ENCODE results near the gene B4GAT1. TPM values are rescaled to one million over a fixed set of nuclear protein-coding genes. Genes with fewer than 3 reads are reported as not detected.

The B4GAT1 gene
- polyA plus RNA-seq, 1 donor from 2014 or later, result 162 TPM

DNA sequence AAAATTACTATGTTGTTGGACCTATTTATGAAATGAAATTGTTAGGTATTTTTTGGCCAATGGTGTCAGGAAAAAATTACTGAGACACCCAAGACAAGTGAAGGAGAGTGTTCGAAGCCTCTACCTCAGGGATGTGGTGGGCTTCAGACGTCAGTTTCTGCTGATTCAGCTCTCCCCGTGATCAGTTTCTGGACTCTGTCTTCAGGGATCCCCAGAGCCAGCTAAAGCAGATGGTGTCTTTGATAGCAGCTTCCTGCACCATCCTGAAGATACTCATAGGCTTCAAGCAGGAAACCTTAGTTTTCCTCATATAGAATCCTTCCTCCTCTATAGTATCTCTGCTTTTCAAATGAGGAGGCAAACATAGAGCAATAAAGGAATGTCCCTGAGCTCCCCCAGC, 38.0 kb downstream of the B4GAT1 start:
- no peaks in the 10 kb centered on the region for H4K20me1 ChIP-seq (ENCODE audit: insufficient read depth)
- no peak overlapping the region for H3K4me3 ChIP-seq (ENCODE audit: low read length)
- no peaks in the 10 kb centered on the region for H3K36me3 ChIP-seq (ENCODE audit: insufficient read depth, low read length)
- no peak overlapping the region for H2AFZ ChIP-seq (ENCODE audit: low read depth, low read length)
- TF ChIP-seq, protein P1, sequence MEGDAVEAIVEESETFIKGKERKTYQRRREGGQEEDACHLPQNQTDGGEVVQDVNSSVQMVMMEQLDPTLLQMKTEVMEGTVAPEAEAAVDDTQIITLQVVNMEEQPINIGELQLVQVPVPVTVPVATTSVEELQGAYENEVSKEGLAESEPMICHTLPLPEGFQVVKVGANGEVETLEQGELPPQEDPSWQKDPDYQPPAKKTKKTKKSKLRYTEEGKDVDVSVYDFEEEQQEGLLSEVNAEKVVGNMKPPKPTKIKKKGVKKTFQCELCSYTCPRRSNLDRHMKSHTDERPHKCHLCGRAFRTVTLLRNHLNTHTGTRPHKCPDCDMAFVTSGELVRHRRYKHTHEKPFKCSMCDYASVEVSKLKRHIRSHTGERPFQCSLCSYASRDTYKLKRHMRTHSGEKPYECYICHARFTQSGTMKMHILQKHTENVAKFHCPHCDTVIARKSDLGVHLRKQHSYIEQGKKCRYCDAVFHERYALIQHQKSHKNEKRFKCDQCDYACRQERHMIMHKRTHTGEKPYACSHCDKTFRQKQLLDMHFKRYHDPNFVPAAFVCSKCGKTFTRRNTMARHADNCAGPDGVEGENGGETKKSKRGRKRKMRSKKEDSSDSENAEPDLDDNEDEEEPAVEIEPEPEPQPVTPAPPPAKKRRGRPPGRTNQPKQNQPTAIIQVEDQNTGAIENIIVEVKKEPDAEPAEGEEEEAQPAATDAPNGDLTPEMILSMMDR (IDR thresholded peaks at IDR 0.05; ENCODE audit: poor library complexity, severe bottlenecking), result no peak
- TF ChIP-seq, protein P2, sequence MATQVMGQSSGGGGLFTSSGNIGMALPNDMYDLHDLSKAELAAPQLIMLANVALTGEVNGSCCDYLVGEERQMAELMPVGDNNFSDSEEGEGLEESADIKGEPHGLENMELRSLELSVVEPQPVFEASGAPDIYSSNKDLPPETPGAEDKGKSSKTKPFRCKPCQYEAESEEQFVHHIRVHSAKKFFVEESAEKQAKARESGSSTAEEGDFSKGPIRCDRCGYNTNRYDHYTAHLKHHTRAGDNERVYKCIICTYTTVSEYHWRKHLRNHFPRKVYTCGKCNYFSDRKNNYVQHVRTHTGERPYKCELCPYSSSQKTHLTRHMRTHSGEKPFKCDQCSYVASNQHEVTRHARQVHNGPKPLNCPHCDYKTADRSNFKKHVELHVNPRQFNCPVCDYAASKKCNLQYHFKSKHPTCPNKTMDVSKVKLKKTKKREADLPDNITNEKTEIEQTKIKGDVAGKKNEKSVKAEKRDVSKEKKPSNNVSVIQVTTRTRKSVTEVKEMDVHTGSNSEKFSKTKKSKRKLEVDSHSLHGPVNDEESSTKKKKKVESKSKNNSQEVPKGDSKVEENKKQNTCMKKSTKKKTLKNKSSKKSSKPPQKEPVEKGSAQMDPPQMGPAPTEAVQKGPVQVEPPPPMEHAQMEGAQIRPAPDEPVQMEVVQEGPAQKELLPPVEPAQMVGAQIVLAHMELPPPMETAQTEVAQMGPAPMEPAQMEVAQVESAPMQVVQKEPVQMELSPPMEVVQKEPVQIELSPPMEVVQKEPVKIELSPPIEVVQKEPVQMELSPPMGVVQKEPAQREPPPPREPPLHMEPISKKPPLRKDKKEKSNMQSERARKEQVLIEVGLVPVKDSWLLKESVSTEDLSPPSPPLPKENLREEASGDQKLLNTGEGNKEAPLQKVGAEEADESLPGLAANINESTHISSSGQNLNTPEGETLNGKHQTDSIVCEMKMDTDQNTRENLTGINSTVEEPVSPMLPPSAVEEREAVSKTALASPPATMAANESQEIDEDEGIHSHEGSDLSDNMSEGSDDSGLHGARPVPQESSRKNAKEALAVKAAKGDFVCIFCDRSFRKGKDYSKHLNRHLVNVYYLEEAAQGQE (IDR thresholded peaks at IDR 0.05; ENCODE audit: borderline replicate concordance), result no peak
- TF ChIP-seq EZH2 (IDR thresholded peaks at IDR 0.05; ENCODE audit: borderline replicate concordance, insufficient read depth, low read length, poor library complexity, severe bottlenecking) (no peak), TAF1 (IDR thresholded peaks at IDR 0.05; ENCODE audit: low read depth) (no peak), RAD21 (conservative IDR thresholded peaks at IDR 0.05) (no peak), MXI1 (conservative IDR thresholded peaks at IDR 0.05; ENCODE audit: poor library complexity, severe bottlenecking) (no peak), EP300 (conservative IDR thresholded peaks at IDR 0.05; ENCODE audit: poor library complexity, severe bottlenecking) (no peak), POLR2AphosphoS5 (IDR thresholded peaks at IDR 0.05) (no peak)
- H3K4me2 ChIP-seq (ENCODE audit: low read length), result no peak overlapping the region
- peaks cover 11% of the 10 kb centered on the region for H3K27me3 ChIP-seq (ENCODE audit: insufficient read depth, low read depth, low read length)
- H3K27ac ChIP-seq (ENCODE audit: low read length), result no peak overlapping the region
- H3K9me3 ChIP-seq (ENCODE audit: low read length), result no peaks in the 10 kb centered on the region
- no peaks in the 10 kb centered on the region for H3K9me2 ChIP-seq (ENCODE audit: insufficient read depth, low read length)
- H3F3A ChIP-seq (ENCODE audit: insufficient read depth, low read length, poor library complexity, severe bottlenecking), result no peaks in the 10 kb centered on the region
- no peak overlapping the region for H3K9ac ChIP-seq (ENCODE audit: low read length)
- H3K79me2 ChIP-seq (replicated peaks; ENCODE audit: insufficient read depth, low read length), result no peaks in the 10 kb centered on the region

DNA sequence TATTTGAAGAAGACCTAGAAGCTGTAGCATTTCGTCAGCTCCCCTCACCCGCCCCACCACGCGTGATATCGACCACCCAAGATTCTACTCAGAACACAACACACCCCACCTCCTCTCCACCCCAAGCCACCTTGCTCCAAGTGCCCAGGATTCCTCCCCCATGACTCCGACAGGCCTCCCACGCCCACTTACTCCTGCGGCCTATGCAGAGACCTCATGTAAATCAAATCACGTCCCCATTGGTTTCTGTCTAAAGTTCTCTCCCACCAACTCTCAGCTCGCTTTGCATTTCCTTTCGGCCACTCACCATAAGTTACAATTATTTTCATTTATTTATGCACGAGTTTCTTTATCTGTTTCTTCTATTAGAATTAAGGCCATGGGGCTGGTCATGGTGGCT, 44.8 kb downstream of the B4GAT1 start:
- Histone ChIP-seq H3F3A (ENCODE audit: insufficient read depth, low read length, poor library complexity, severe bottlenecking) (no peaks in the 10 kb centered on the region), H3K9me3 (ENCODE audit: low read length) (no peaks in the 10 kb centered on the region), H3K36me3 (ENCODE audit: insufficient read depth, low read length) (no peaks in the 10 kb centered on the region), H3K79me2 (replicated peaks; ENCODE audit: insufficient read depth, low read length) (no peaks in the 10 kb centered on the region), H3K27me3 (ENCODE audit: insufficient read depth, low read depth, low read length) (no peaks in the 10 kb centered on the region), H3K4me3 (ENCODE audit: low read length) (no peak overlapping the region), H2AFZ (ENCODE audit: low read depth, low read length) (no peak overlapping the region), H3K9ac (ENCODE audit: low read length) (no peak overlapping the region), H3K27ac (ENCODE audit: low read length) (no peak overlapping the region), H3K9me2 (ENCODE audit: insufficient read depth, low read length) (no peaks in the 10 kb centered on the region), H4K20me1 (ENCODE audit: insufficient read depth) (no peaks in the 10 kb centered on the region), H3K4me2 (ENCODE audit: low read length) (no peak overlapping the region)
- TF ChIP-seq EP300 (conservative IDR thresholded peaks at IDR 0.05; ENCODE audit: poor library complexity, severe bottlenecking) (no peak), SMC3 (conservative IDR thresholded peaks at IDR 0.05; ENCODE audit: poor library complexity) (no peak), POLR2AphosphoS5 (IDR thresholded peaks at IDR 0.05) (no peak), EZH2 (IDR thresholded peaks at IDR 0.05; ENCODE audit: borderline replicate concordance, insufficient read depth, low read length, poor library complexity, severe bottlenecking) (no peak), RAD21 (conservative IDR thresholded peaks at IDR 0.05) (no peak)

Measured in neural cell (in vitro differentiated cells).